AG08395 (cell line): ENCODE results near the gene TTLL4.

Source experiments
- DNase-seq: peaks from one replicate; pipeline ENCODE4 v3.0.0; 2012; ENCODE audit warnings: mixed read lengths, low spot score

Gene TTLL4

GRCh38 chr2:218710687-218711549 is at the start of gene TTLL4:
Gene TTLL4 (plus strand): TSS chr2:218710835. CDS start chr2:218737677, 26,842 bp downstream.
- DNase-seq: peak; percentile 100

GRCh38 chr2:218662377-218662776 is 48.3 kb upstream of the TTLL4 start:
- no peak for DNase-seq

GRCh38 chr2:218662827-218663226 is 47.8 kb upstream of the TTLL4 start:
- DNase-seq: no peak

GRCh38 chr2:218663901-218664300 is 46.7 kb upstream of the TTLL4 start:
- no peak for DNase-seq

GRCh38 chr2:218664653-218665052 is 46.0 kb upstream of the TTLL4 start:
- DNase-seq: no peak

GRCh38 chr2:218671097-218671653 is 39.5 kb upstream of the TTLL4 start:
- peak; percentile 26 for DNase-seq

- peak; percentile 98 for DNase-seq
Measured at GRCh38 chr2:218671654-218672566, 38.7 kb upstream of the TTLL4 start, which contains the start of the genes RNF25 and STK36. Gene RNF25 (minus strand): TSS chr2:218672002. CDS start chr2:218671970, 32 bp downstream. Gene STK36 (plus strand): TSS chr2:218672086. CDS start chr2:218672830, 744 bp downstream.

- no peak for DNase-seq
Measured at GRCh38 chr2:218679119-218679518, 31.5 kb upstream of the TTLL4 start.

GRCh38 chr2:218680061-218680460 is 30.6 kb upstream of the TTLL4 start:
- no peak for DNase-seq

GRCh38 chr2:218687400-218688060 is 23.1 kb upstream of the TTLL4 start:
- peak; percentile 88 for DNase-seq

- DNase-seq: peak; percentile 76
Measured at GRCh38 chr2:218691234-218691633, 19.4 kb upstream of the TTLL4 start.

GRCh38 chr2:218694405-218695145 is 16.1 kb upstream of the TTLL4 start:
- no peak for DNase-seq

- no peak for DNase-seq
Measured at GRCh38 chr2:218698885-218699284, 11.8 kb upstream of the TTLL4 start.

GRCh38 chr2:218701806-218702205 is 8.8 kb upstream of the TTLL4 start:
- DNase-seq: no peak

- no peak for DNase-seq
Measured at GRCh38 chr2:218703341-218703740, 7.3 kb upstream of the TTLL4 start.

- no peak for DNase-seq
Measured at GRCh38 chr2:218708086-218708485, 2.5 kb upstream of the TTLL4 start.

- DNase-seq: no peak
Measured at GRCh38 chr2:218709908-218710307, 727 bp upstream of the TTLL4 start.

- DNase-seq: no peak
Measured at GRCh38 chr2:218710334-218710686, 325 bp upstream of the TTLL4 start.

GRCh38 chr2:218711550-218711929 is 905 bp downstream of the TTLL4 start:
- no peak for DNase-seq

GRCh38 chr2:218713922-218714321 is 3.3 kb downstream of the TTLL4 start:
- no peak for DNase-seq

GRCh38 chr2:218716070-218716469 is 5.4 kb downstream of the TTLL4 start:
- no peak for DNase-seq
